Mammary epithelial cell (primary cell): ENCODE results near the gene KDM4E.

Source experiments
- EZH2 ChIP-seq: IDR thresholded peaks from 2 replicates; pipeline ENCODE4 v1.6.1; 2012; ENCODE audit warnings: low read length, inconsistent platforms, borderline replicate concordance
- TF ChIP-seq, protein P1 (sequence below), 2 donors: IDR thresholded peaks in 1 of 2; conservative IDR thresholded peaks in 1 of 2; 2 replicates each; pipeline ENCODE4 v1.5.1; 2011 to 2012; ENCODE audit warnings: inconsistent platforms in 2 of 2, low read length in 2 of 2, mild to moderate bottlenecking in 2 of 2, control low read depth in 1 of 2, low read depth in 1 of 2; ENCODE audit not compliant: insufficient read depth in 1 of 2; ENCODE audit errors: extremely low read depth in 1 of 2

DNA sequence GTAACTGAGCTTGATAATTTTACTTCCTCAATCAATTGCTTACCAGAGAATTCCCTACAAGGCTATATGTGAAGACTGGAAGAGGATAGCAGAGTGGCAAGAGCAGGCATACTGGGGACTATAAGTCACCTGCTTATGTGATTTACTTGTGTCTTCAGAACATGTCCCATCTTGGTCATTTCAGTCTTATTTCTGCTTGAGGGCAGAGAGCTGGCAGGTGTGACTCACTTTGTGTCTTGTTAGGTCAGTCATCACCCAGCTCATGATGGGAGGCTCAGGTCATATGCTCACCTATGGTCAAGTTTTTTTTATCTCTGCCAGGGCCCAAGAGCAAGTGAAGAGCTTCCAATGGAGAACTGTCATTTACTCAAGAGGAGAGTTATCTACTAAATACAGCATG lies 47.9 kb downstream of the KDM4E start:
- TF ChIP-seq, protein P1, sequence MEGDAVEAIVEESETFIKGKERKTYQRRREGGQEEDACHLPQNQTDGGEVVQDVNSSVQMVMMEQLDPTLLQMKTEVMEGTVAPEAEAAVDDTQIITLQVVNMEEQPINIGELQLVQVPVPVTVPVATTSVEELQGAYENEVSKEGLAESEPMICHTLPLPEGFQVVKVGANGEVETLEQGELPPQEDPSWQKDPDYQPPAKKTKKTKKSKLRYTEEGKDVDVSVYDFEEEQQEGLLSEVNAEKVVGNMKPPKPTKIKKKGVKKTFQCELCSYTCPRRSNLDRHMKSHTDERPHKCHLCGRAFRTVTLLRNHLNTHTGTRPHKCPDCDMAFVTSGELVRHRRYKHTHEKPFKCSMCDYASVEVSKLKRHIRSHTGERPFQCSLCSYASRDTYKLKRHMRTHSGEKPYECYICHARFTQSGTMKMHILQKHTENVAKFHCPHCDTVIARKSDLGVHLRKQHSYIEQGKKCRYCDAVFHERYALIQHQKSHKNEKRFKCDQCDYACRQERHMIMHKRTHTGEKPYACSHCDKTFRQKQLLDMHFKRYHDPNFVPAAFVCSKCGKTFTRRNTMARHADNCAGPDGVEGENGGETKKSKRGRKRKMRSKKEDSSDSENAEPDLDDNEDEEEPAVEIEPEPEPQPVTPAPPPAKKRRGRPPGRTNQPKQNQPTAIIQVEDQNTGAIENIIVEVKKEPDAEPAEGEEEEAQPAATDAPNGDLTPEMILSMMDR (conservative IDR thresholded peaks at IDR 0.05 in 1 of 2, IDR thresholded peaks at IDR 0.05 in 1 of 2; ENCODE audit: extremely low read depth in 1 of 2, insufficient read depth in 1 of 2, low read depth in 1 of 2, low read length in 2 of 2), result no peak
- no peak for TF ChIP-seq EZH2
